SK-N-MC (cell line): Measurements from ENCODE around the gene TBP.
"Not testable (repeated sequence)": the region's sequence is repeated elsewhere in the genome, so short reads cannot be mapped to it uniquely, and the experiment has no call there.

Source experiments
- EZH2 ChIP-seq: fragments of 200-600 bp; sonication (generic); IDR thresholded peaks from one replicate; pipeline ENCODE4 v1.6.1; 2017; ENCODE audit warnings: antibody characterized with exemption
- POLR2AphosphoS5 ChIP-seq: IDR thresholded peaks from 2 replicates; pipeline ENCODE4 v1.6.1; 2012; ENCODE audit warnings: mild to moderate bottlenecking, low read depth, low read length, borderline replicate concordance

- not testable (repeated sequence) for TF ChIP-seq POLR2AphosphoS5, EZH2
Measured at GRCh38 chr6:170508275-170508674, 45.9 kb upstream of the TBP start.
